GM06990 (cell line): ENCODE data around the gene SEL1L.
A peak's percentile ranks its signal among the peaks of the same experiment; 100 is the strongest.
"Not testable (repeated sequence)": the region's sequence is repeated elsewhere in the genome, so short reads cannot be mapped to it uniquely, and the experiment has no call there.

Experiments
- DNase-seq: peaks from one replicate; pipeline ENCODE4 v3.0.0-alpha.2; 2011; ENCODE audit not compliant: insufficient read length; ENCODE audit errors: extremely low read depth
- H3K27me3 ChIP-seq: replicated peaks from 2 replicates; pipeline ENCODE4 v1.6.0; 2011; ENCODE audit warnings: low read length; ENCODE audit not compliant: control insufficient read depth, insufficient read depth
- H3K36me3 ChIP-seq: 2 replicates; pipeline ENCODE4 v1.5.1; 2011; ENCODE audit warnings: low read length; ENCODE audit not compliant: control insufficient read depth, insufficient read depth
- H3K4me3 ChIP-seq: replicated peaks from 2 replicates; pipeline ENCODE4 v1.5.1; 2011; ENCODE audit warnings: low read depth, mild to moderate bottlenecking, control low read depth, low read length
- TF ChIP-seq, protein P1 (sequence below): IDR thresholded peaks from 2 replicates; pipeline ENCODE4 v1.5.1; 2011; ENCODE audit warnings: low read length, control low read depth, mild to moderate bottlenecking, inconsistent platforms; ENCODE audit not compliant: insufficient read depth, poor library complexity, severe bottlenecking

SEL1L gene

DNA sequence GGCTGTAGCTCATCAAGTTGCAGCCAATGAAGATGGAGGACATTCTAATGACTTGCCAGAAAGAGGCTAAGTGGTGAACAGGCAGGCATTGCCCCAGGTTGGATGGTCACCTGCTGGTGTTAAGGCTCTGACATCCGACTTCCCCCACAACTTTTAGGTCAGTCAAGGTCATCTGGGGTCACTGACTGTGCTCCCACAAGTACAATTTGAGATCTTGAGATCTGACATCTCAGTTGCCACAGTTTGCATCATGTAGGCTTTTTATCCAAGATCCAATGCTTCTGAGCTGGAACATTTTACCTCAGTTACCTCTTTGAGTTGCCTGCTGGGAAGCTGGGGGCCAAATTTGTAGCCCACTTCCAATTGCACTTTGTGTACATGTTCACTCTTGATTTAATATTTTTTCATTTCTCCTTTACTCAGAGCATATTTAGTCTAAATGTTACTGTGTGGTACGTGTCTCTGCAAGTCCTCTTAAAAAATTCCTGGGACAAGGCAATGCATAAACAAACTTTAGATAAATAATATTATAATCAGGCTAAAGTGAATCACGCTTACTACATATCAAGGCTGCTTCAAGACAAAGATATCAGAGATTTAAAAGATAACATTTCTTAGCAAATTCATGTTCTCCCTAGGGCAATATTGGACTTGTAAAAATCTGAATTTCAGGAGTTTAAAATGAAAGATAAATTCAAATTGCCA, 61.4 kb downstream of the SEL1L start:
- DNase-seq, result no peak
- Histone ChIP-seq H3K36me3 (peaks cover 5% of the 10 kb centered on the region), H3K27me3 (no peaks in the 10 kb centered on the region), H3K4me3 (no peak overlapping the region)
- TF ChIP-seq, protein P1, sequence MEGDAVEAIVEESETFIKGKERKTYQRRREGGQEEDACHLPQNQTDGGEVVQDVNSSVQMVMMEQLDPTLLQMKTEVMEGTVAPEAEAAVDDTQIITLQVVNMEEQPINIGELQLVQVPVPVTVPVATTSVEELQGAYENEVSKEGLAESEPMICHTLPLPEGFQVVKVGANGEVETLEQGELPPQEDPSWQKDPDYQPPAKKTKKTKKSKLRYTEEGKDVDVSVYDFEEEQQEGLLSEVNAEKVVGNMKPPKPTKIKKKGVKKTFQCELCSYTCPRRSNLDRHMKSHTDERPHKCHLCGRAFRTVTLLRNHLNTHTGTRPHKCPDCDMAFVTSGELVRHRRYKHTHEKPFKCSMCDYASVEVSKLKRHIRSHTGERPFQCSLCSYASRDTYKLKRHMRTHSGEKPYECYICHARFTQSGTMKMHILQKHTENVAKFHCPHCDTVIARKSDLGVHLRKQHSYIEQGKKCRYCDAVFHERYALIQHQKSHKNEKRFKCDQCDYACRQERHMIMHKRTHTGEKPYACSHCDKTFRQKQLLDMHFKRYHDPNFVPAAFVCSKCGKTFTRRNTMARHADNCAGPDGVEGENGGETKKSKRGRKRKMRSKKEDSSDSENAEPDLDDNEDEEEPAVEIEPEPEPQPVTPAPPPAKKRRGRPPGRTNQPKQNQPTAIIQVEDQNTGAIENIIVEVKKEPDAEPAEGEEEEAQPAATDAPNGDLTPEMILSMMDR, result no peak

DNA sequence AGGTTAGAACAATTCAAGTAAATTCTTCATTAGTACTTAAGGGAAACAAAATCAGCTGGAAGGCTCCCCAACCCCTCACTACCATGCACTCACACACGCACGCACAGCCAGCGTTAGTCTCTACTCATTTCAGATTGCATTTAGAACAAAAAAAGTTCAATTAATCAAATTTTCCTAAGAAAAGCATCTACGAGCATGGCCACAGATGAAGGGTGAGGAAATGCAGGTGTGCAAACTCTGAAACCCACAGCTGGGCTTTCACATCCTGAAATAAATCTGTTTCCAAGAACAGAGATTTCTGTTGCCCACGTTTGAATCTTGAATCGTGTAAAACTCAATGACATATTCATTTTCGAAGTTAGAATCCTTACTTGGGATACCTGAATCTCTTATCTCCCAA, 62.6 kb downstream of the SEL1L start:
- Histone ChIP-seq H3K27me3 (no peaks in the 10 kb centered on the region), H3K4me3 (no peak overlapping the region), H3K36me3 (peaks cover under 1% of the 10 kb centered on the region)
- TF ChIP-seq, protein P1, result no peak
- DNase-seq, result peak; percentile 53

DNA sequence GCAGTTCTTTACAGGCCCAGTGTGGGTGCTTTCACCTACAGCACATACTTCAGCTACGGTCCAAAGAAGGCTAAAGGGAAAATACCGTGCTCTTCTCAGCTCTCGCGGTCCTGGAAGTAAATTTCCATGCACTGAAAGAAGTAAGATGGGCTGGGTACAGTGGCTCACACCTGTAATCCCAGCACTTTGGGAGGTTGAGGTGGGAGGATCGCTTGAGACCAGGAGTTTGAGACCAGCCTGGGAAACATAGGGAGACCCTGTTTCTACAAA, 63.2 kb downstream of the SEL1L start:
- not testable (repeated sequence) for DNase-seq, H3K36me3 ChIP-seq, H3K4me3 ChIP-seq, H3K27me3 ChIP-seq

DNA sequence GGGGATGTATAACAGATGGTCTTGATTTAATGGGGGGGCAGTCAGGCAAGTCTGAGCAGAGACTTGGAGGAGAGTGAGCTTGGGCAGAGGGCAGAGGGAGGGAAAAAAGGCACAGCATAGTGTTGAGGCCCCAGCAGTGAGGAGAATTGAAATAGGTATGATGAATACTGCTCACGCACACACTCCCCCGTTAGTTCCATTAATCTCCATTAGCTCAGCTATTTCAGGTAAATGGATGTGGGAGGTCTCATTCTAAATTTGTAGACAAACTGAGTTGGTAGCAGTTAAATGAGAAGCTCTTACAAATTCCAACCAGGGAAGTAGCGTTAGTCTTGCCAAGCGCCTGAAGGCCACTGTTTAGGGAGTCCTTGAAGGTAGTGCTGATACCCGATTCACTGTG, 66.8 kb downstream of the SEL1L start:
- DNase-seq, result no peak
- Histone ChIP-seq H3K4me3 (no peak overlapping the region), H3K27me3 (no peaks in the 10 kb centered on the region), H3K36me3 (no peaks in the 10 kb centered on the region)
- TF ChIP-seq, protein P1, result no peak

DNA sequence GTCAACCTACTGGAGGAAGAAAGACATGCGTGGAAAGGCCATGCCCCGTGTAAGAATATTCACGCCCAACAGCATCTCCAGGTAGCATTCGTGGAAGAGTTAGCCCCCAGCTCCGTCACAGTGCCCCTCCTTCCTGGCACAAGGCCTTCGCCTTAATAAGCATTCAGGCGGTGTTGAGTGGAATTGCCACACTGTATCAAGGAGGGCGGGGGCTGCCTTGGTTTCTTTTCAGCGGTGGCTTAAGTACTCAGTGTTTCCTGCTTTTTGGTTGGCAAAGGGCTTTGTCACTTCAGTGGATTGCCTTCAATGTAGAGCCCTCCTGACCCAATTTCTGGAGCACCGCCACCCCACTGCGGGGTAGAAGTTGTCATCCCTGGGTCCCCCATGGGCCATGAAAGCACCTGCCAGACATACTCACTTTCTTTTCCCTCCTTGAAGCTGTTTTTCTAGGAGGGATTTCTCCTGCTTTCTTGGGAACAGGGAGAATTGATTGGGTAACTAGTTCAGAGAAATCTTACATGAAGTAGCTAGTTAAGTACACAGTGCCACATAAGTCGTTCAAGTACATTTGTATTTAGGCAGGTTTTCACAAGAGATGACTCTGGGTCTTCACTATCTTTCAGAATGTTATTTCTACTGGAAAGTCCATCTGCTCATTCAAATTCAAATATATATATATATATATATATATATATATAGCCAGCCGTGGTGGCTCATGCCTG, 68.0 kb downstream of the SEL1L start:
- no peaks in the 10 kb centered on the region for H3K36me3 ChIP-seq
- no peaks in the 10 kb centered on the region for H3K27me3 ChIP-seq
- no peak overlapping the region for H3K4me3 ChIP-seq
- TF ChIP-seq, protein P1, result no peak
- no peak for DNase-seq

DNA sequence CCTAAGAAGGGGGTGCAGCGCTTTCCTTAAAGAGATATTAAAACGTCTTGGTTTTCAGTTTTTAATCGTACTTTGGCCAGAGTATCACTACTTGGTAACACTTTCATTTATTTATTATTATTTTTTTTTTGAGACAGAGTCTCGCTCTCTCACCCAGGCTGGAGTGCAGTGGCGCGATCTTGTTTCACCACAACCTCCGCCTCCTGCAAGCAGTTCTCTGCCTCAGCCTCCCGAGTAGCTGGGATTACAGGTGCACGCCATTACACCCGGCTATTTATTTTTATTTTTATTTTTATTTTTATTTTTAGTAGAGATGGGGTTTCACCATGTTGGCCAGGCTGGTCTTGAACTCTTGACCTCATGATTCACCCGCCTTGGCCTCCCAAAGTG, 68.7 kb downstream of the SEL1L start:
- H3K27me3 ChIP-seq, H3K36me3 ChIP-seq, DNase-seq: not testable (repeated sequence)
- peak overlapping the region; percentile 65 for H3K4me3 ChIP-seq
